UCSD-AML1 (cell line): ENCODE results near the gene EMC6.
"Not testable (repeated sequence)": the region's sequence is repeated elsewhere in the genome, so short reads cannot be mapped to it uniquely, and the experiment has no call there.

Source experiments
- DNase-seq: peaks from one replicate; lab custom pipeline; 2025; ENCODE audit not compliant: unreplicated experiment; lab: John Stamatoyannopoulos, UW

The EMC6 gene

GRCh38 chr17:3679531-3680126 lies 11.0 kb downstream of the EMC6 start:
- DNase-seq: no peak

GRCh38 chr17:3681057-3681456 lies 12.4 kb downstream of the EMC6 start:
- no peak for DNase-seq

GRCh38 chr17:3681565-3681964 lies 13.0 kb downstream of the EMC6 start:
- no peak for DNase-seq

- no peak for DNase-seq
Observed at GRCh38 chr17:3682033-3682432, 13.4 kb downstream of the EMC6 start.

GRCh38 chr17:3683054-3683511 lies 14.5 kb downstream of the EMC6 start:
- DNase-seq: peak; percentile 44

- DNase-seq: no peak
Observed at GRCh38 chr17:3685174-3685573, 16.6 kb downstream of the EMC6 start.

GRCh38 chr17:3688027-3688553 lies 19.5 kb downstream of the EMC6 start:
- no peak for DNase-seq

GRCh38 chr17:3688852-3689261 lies 20.2 kb downstream of the EMC6 start:
- no peak for DNase-seq

- no peak for DNase-seq
Observed at GRCh38 chr17:3689262-3690093, 20.9 kb downstream of the EMC6 start.

GRCh38 chr17:3690094-3690715 lies 21.6 kb downstream of the EMC6 start:
- DNase-seq: no peak

GRCh38 chr17:3691617-3692067 lies 23.0 kb downstream of the EMC6 start:
- no peak for DNase-seq

- no peak for DNase-seq
Observed at GRCh38 chr17:3692346-3692745, 23.7 kb downstream of the EMC6 start.

GRCh38 chr17:3693141-3693540 lies 24.5 kb downstream of the EMC6 start:
- DNase-seq: no peak

- no peak for DNase-seq
Observed at GRCh38 chr17:3693829-3694231, 25.2 kb downstream of the EMC6 start.

GRCh38 chr17:3695129-3695722 lies 26.6 kb downstream of the EMC6 start:
- no peak for DNase-seq

GRCh38 chr17:3695723-3696411 lies 27.3 kb downstream of the EMC6 start, which contains the start of gene P2RX5:
Gene P2RX5, minus strand, starts transcription at chr17:3696155. Its CDS starts 150 bp downstream, at chr17:3696005.
- peak; percentile 43 for DNase-seq

GRCh38 chr17:3697103-3697476 lies 28.5 kb downstream of the EMC6 start:
- no peak for DNase-seq

GRCh38 chr17:3698139-3698538 lies 29.5 kb downstream of the EMC6 start:
- DNase-seq: no peak

- DNase-seq: no peak
Observed at GRCh38 chr17:3699951-3700350, 31.3 kb downstream of the EMC6 start.

GRCh38 chr17:3702041-3702539 lies 33.5 kb downstream of the EMC6 start:
- not testable (repeated sequence) for DNase-seq
